ENCODE data around the gene ROCK2. TPM values are rescaled to one million over a fixed set of nuclear protein-coding genes. Genes with fewer than 3 reads are reported as not detected.
A peak's percentile ranks its signal among the peaks of the same experiment; 100 is the strongest.

Gene ROCK2
- total and polyA plus RNA-seq, 2 of the 13 experiments (the other 11 are each of a cell fraction or from before 2014, with no cell fraction given), result 38.1 to 119 TPM

DNA sequence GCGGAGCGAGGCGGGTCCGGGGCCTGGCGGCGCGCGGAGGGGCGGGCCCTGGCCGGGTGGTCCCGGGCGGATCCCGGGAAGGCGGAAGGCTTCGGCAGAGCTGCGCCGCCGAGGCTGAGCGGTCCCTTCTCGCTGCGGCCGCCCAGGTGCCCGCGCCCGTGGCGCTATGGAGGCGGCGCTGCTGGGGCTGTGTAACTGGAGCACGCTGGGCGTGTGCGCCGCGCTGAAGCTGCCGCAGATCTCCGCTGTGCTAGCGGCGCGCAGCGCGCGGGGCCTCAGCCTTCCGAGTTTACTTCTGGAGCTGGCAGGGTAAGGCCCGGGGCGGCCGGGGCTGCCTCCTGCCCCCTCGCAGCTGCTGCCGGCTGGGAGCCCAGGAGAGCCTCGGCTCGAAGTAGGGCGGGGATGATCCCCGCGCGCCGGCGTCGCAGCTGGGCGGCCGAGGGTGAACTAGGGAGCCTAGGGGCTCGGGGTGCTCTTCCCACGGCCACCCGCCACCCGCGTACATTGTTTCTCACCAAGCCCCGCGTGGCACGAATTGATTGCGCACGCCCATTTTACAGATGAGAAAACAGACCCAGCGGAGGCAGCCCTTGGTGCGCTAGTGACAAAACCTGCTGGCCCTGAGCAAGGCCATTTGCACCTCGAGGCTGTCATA lies 188.9 kb downstream of the ROCK2 start, which contains the start of gene SLC66A3 (continued):
- TF ChIP-seq, protein P1, sequence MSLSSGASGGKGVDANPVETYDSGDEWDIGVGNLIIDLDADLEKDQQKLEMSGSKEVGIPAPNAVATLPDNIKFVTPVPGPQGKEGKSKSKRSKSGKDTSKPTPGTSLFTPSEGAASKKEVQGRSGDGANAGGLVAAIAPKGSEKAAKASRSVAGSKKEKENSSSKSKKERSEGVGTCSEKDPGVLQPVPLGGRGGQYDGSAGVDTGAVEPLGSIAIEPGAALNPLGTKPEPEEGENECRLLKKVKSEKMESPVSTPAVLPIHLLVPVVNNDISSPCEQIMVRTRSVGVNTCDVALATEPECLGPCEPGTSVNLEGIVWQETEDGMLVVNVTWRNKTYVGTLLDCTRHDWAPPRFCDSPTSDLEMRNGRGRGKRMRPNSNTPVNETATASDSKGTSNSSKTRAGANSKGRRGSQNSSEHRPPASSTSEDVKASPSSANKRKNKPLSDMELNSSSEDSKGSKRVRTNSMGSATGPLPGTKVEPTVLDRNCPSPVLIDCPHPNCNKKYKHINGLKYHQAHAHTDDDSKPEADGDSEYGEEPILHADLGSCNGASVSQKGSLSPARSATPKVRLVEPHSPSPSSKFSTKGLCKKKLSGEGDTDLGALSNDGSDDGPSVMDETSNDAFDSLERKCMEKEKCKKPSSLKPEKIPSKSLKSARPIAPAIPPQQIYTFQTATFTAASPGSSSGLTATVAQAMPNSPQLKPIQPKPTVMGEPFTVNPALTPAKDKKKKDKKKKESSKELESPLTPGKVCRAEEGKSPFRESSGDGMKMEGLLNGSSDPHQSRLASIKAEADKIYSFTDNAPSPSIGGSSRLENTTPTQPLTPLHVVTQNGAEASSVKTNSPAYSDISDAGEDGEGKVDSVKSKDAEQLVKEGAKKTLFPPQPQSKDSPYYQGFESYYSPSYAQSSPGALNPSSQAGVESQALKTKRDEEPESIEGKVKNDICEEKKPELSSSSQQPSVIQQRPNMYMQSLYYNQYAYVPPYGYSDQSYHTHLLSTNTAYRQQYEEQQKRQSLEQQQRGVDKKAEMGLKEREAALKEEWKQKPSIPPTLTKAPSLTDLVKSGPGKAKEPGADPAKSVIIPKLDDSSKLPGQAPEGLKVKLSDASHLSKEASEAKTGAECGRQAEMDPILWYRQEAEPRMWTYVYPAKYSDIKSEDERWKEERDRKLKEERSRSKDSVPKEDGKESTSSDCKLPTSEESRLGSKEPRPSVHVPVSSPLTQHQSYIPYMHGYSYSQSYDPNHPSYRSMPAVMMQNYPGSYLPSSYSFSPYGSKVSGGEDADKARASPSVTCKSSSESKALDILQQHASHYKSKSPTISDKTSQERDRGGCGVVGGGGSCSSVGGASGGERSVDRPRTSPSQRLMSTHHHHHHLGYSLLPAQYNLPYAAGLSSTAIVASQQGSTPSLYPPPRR (CRISPR knock-in tag; IDR thresholded peaks at IDR 0.05; ENCODE audit: borderline replicate concordance), result no peak
- TF ChIP-seq, protein P2, sequence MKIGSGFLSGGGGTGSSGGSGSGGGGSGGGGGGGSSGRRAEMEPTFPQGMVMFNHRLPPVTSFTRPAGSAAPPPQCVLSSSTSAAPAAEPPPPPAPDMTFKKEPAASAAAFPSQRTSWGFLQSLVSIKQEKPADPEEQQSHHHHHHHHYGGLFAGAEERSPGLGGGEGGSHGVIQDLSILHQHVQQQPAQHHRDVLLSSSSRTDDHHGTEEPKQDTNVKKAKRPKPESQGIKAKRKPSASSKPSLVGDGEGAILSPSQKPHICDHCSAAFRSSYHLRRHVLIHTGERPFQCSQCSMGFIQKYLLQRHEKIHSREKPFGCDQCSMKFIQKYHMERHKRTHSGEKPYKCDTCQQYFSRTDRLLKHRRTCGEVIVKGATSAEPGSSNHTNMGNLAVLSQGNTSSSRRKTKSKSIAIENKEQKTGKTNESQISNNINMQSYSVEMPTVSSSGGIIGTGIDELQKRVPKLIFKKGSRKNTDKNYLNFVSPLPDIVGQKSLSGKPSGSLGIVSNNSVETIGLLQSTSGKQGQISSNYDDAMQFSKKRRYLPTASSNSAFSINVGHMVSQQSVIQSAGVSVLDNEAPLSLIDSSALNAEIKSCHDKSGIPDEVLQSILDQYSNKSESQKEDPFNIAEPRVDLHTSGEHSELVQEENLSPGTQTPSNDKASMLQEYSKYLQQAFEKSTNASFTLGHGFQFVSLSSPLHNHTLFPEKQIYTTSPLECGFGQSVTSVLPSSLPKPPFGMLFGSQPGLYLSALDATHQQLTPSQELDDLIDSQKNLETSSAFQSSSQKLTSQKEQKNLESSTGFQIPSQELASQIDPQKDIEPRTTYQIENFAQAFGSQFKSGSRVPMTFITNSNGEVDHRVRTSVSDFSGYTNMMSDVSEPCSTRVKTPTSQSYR (CRISPR knock-in tag; IDR thresholded peaks at IDR 0.05; ENCODE audit: borderline replicate concordance), result no peak
- no peak for TF ChIP-seq ZNF569 (CRISPR knock-in tag; IDR thresholded peaks at IDR 0.05; ENCODE audit: borderline replicate concordance)
- TF ChIP-seq PLRG1 (conservative IDR thresholded peaks at IDR 0.05), result no peak
- TF ChIP-seq, protein P3, sequence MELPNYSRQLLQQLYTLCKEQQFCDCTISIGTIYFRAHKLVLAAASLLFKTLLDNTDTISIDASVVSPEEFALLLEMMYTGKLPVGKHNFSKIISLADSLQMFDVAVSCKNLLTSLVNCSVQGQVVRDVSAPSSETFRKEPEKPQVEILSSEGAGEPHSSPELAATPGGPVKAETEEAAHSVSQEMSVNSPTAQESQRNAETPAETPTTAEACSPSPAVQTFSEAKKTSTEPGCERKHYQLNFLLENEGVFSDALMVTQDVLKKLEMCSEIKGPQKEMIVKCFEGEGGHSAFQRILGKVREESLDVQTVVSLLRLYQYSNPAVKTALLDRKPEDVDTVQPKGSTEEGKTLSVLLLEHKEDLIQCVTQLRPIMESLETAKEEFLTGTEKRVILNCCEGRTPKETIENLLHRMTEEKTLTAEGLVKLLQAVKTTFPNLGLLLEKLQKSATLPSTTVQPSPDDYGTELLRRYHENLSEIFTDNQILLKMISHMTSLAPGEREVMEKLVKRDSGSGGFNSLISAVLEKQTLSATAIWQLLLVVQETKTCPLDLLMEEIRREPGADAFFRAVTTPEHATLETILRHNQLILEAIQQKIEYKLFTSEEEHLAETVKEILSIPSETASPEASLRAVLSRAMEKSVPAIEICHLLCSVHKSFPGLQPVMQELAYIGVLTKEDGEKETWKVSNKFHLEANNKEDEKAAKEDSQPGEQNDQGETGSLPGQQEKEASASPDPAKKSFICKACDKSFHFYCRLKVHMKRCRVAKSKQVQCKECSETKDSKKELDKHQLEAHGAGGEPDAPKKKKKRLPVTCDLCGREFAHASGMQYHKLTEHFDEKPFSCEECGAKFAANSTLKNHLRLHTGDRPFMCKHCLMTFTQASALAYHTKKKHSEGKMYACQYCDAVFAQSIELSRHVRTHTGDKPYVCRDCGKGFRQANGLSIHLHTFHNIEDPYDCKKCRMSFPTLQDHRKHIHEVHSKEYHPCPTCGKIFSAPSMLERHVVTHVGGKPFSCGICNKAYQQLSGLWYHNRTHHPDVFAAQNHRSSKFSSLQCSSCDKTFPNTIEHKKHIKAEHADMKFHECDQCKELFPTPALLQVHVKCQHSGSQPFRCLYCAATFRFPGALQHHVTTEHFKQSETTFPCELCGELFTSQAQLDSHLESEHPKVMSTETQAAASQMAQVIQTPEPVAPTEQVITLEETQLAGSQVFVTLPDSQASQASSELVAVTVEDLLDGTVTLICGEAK (IDR thresholded peaks at IDR 0.05), result no peak
- TF ChIP-seq, protein P3 (CRISPR knock-in tag; IDR thresholded peaks at IDR 0.05), result peak; percentile 51; the same call in 1 of the 2 replicates
- TF ChIP-seq ZNF207 (IDR thresholded peaks at IDR 0.05; ENCODE audit: borderline replicate concordance), result no peak
- peak; percentile 44; the same call in 1 of the 2 replicates for TF ChIP-seq ZNF33B (CRISPR knock-in tag; IDR thresholded peaks at IDR 0.05)
- TF ChIP-seq RAD51 (IDR thresholded peaks at IDR 0.05; ENCODE audit: borderline replicate concordance), result no peak
- TF ChIP-seq, protein P4, sequence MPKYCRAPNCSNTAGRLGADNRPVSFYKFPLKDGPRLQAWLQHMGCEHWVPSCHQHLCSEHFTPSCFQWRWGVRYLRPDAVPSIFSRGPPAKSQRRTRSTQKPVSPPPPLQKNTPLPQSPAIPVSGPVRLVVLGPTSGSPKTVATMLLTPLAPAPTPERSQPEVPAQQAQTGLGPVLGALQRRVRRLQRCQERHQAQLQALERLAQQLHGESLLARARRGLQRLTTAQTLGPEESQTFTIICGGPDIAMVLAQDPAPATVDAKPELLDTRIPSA (CRISPR knock-in tag; IDR thresholded peaks at IDR 0.05; ENCODE audit: borderline replicate concordance), result peak; percentile 60; the same call in 1 of the 2 replicates
- TF ChIP-seq HOXA3 (CRISPR knock-in tag; IDR thresholded peaks at IDR 0.05), result peak; percentile 69

Measured in HepG2 (cell line).